Measurements from ENCODE around the gene CTBS.

DNA sequence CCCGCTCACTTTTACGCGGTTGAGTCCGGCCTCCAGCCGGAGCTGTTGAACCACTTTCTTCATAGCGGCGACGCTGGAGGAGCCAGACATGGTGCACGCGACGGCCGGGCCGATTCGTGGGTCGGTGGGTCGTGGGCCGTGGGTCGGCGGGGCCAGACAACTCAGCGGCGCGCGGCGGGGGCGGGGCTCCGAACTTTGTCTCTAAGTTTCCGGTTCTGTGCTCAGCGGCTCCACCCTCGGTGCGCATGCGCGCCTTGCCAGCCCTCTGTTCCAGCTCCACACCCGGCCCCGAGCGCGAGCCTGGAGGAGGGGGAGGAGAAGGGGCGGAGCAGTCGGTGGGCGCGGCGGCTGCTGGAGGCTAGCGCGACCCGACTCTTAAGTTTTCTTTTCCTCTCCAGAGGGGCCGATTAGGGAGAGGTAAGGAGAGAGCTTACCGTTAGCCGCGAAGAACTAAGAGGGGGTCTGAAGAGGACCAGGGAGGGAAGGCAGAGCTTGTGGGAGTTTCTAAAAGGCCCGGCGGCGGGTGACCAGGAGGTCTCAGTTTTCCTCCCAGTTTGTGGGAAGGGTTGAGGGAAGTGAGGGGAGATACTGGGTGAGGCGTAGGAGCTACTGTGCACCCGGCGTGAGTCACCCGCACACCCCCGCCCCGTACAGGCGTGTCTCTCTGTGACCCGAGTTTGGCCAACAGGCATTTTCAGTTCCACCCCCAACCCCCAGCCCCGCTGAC is 68.1 kb downstream of the CTBS start, which contains the start of the genes GNG5 and SPATA1:
- TF ChIP-seq TBP (IDR thresholded peaks at IDR 0.05; ENCODE audit: low read depth, low read length) (peak; percentile 49; the same call in 1 of the 2 replicates), SIX5 (IDR thresholded peaks at IDR 0.05; ENCODE audit: low read depth, low read length) (no peak), GTF2F1 (IDR thresholded peaks at IDR 0.05; ENCODE audit: borderline replicate concordance, low read depth, low read length) (no peak), CBX5 (IDR thresholded peaks at IDR 0.05; ENCODE audit: low read depth, low read length) (no peak)
- TF ChIP-seq, protein P1, sequence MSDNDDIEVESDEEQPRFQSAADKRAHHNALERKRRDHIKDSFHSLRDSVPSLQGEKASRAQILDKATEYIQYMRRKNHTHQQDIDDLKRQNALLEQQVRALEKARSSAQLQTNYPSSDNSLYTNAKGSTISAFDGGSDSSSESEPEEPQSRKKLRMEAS (IDR thresholded peaks at IDR 0.05): peak; percentile 16
- TF ChIP-seq, protein P2, sequence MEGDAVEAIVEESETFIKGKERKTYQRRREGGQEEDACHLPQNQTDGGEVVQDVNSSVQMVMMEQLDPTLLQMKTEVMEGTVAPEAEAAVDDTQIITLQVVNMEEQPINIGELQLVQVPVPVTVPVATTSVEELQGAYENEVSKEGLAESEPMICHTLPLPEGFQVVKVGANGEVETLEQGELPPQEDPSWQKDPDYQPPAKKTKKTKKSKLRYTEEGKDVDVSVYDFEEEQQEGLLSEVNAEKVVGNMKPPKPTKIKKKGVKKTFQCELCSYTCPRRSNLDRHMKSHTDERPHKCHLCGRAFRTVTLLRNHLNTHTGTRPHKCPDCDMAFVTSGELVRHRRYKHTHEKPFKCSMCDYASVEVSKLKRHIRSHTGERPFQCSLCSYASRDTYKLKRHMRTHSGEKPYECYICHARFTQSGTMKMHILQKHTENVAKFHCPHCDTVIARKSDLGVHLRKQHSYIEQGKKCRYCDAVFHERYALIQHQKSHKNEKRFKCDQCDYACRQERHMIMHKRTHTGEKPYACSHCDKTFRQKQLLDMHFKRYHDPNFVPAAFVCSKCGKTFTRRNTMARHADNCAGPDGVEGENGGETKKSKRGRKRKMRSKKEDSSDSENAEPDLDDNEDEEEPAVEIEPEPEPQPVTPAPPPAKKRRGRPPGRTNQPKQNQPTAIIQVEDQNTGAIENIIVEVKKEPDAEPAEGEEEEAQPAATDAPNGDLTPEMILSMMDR (IDR thresholded peaks at IDR 0.05; ENCODE audit: control extremely low read depth in 1 of 3, insufficient read depth in 1 of 3, low read depth in 1 of 3, low read length in 3 of 3): no peak; a peak in 1 of 4 replicates

Data from H1 (cell line).